GM12878 (cell line): ENCODE results near the gene TXNDC12. TPM values are rescaled to one million over a fixed set of nuclear protein-coding genes. Genes with fewer than 3 reads are reported as not detected.
A peak's percentile ranks its signal among the peaks of the same experiment; 100 is the strongest.

Experiments used
- ATAC-seq: fragments of 200-7000 bp; cut with Tn5 transposase; 3 replicates; pipeline ENCODE4 v1.9.1; 2020; ENCODE audit warnings: mild to moderate bottlenecking, moderate library complexity
- Bru-seq: library from RNA; stranded (reverse); fragments of 400-500 nt; gene quantifications from one replicate; lab custom pipeline; 2021; lab: Mats Ljungman, UMichigan
- BruChase-seq, 2 experiments: library from RNA; stranded (reverse); fragments of 400-500 nt; gene quantifications; one replicate each; lab custom pipeline; 2021; lab: Mats Ljungman, UMichigan
- BruUV-seq: library from RNA; stranded (reverse); fragments of 400-500 nt; replicated peaks from 2 replicates; lab custom pipeline; 2021; lab: Mats Ljungman, UMichigan
- CTCF ChIA-PET: fragments of 300-600 bp; sonication (Branson Sonifier 250); formaldehyde crosslinking; extraction: SDS; loops from one replicate; lab custom pipeline; 2021; ENCODE audit warnings: inconsistent platforms; lab: Yijun Ruan, JAX
- POLR2A ChIA-PET: fragments of 350-600 bp; formaldehyde crosslinking; extraction: SDS; loops from one replicate; lab custom pipeline; 2021; ENCODE audit warnings: inconsistent platforms; lab: Charles Lee
- RAD21 ChIA-PET: fragments of 300-600 bp; sonication (Branson Sonifier 250); formaldehyde crosslinking; loops from one replicate; lab custom pipeline; 2023; ENCODE audit warnings: antibody characterized with exemption; ENCODE audit not compliant: unreplicated experiment; lab: Charles Lee
- SMC1A ChIA-PET: fragments of 300-600 bp; sonication (Branson Sonifier 250); formaldehyde crosslinking; loops from one replicate; lab custom pipeline; 2023; ENCODE audit not compliant: unreplicated experiment, uncharacterized antibody; lab: Charles Lee
- DNase-seq: peaks from one replicate; pipeline ENCODE4 v3.0.0-alpha.2; 2011; ENCODE audit warnings: low read depth, low spot score
- FAIRE-seq: peaks from 3 replicates; lab custom pipeline; 2011; peaks lifted over from hg19 to GRCh38; lab: Jason Lieb, UNC
- H2AFZ ChIP-seq: 2 replicates; pipeline ENCODE4 v1.6.0; 2011; ENCODE audit warnings: low read depth, low read length, control low read depth; ENCODE audit not compliant: control insufficient read depth
- H3K27ac ChIP-seq: 2 replicates; pipeline ENCODE4 v1.5.1; 2011; ENCODE audit warnings: control low read depth; ENCODE audit not compliant: control insufficient read depth, insufficient read depth
- H3K27me3 ChIP-seq, 2 experiments: replicated peaks in 1 of 2; 2 replicates each; pipeline versions ENCODE4 v1.6.0 to v1.6.1; 2011; ENCODE audit warnings: low read length in 1 of 2; ENCODE audit not compliant: control insufficient read depth in 2 of 2, insufficient read depth in 2 of 2
- H3K36me3 ChIP-seq, 2 experiments: 2 replicates each; pipeline ENCODE4 v1.5.1; 2011; ENCODE audit warnings: low read length in 1 of 2; ENCODE audit not compliant: control insufficient read depth in 2 of 2, insufficient read depth in 2 of 2
- H3K4me1 ChIP-seq: 2 replicates; pipeline ENCODE4 v1.6.1; 2011; ENCODE audit warnings: mild to moderate bottlenecking, low read length, moderate library complexity, mixed read lengths; ENCODE audit not compliant: control insufficient read depth, insufficient read depth
- H3K4me2 ChIP-seq: 2 replicates; pipeline ENCODE4 v1.6.0; 2011; ENCODE audit warnings: control low read depth; ENCODE audit not compliant: control insufficient read depth, insufficient read depth
- H3K4me3 ChIP-seq: fragments of 200-600 bp; sonication (generic); 2 replicates; pipeline ENCODE4 v1.5.1; 2016
- H3K79me2 ChIP-seq: 2 replicates; pipeline ENCODE4 v1.6.0; 2011; ENCODE audit warnings: low read length; ENCODE audit not compliant: control insufficient read depth, insufficient read depth
- H3K9ac ChIP-seq: 2 replicates; pipeline ENCODE4 v1.8.0; 2011; ENCODE audit warnings: low read length, control low read depth, mixed read lengths; ENCODE audit not compliant: control insufficient read depth, insufficient read depth
- H3K9me3 ChIP-seq: replicated peaks from 3 replicates; pipeline ENCODE4 v1.5.1; 2011; ENCODE audit warnings: mild to moderate bottlenecking, low read length; ENCODE audit not compliant: control insufficient read depth, insufficient read depth
- H4K20me1 ChIP-seq: 2 replicates; pipeline ENCODE4 v1.6.0; 2011; ENCODE audit not compliant: control insufficient read depth, insufficient read depth
- BCL11A ChIP-seq: IDR thresholded peaks from 2 replicates; pipeline ENCODE4 v1.6.1; 2011; ENCODE audit warnings: low read depth, low read length
- CREM ChIP-seq: IDR thresholded peaks from 2 replicates; pipeline ENCODE4 v1.6.1; 2014; ENCODE audit warnings: antibody characterized with exemption, low read depth
- EED ChIP-seq: sonication (generic); IDR thresholded peaks from 2 replicates; pipeline ENCODE4 v1.6.1; 2016; ENCODE audit warnings: antibody characterized with exemption, low read depth
- FOS ChIP-seq: IDR thresholded peaks from 3 replicates; pipeline ENCODE4 v1.6.1; 2011; ENCODE audit warnings: borderline replicate concordance; ENCODE audit not compliant: insufficient read length; ENCODE audit errors: extremely low read depth
- GABPA ChIP-seq: IDR thresholded peaks from 2 replicates; pipeline ENCODE4 v1.6.1; 2014; ENCODE audit warnings: antibody characterized with exemption, low read depth, mild to moderate bottlenecking, inconsistent platforms
- HDGF ChIP-seq: fragments of 450-650 bp; IDR thresholded peaks from 2 replicates; pipeline ENCODE4 v1.6.1; 2016; ENCODE audit warnings: antibody characterized with exemption
- LARP7 ChIP-seq: fragments of 450-650 bp; IDR thresholded peaks from 2 replicates; pipeline ENCODE4 v1.6.1; 2017; ENCODE audit warnings: mild to moderate bottlenecking
- PAX8 ChIP-seq: fragments of 450-650 bp; IDR thresholded peaks from 2 replicates; pipeline ENCODE4 v1.6.1; 2017; ENCODE audit warnings: mild to moderate bottlenecking, moderate library complexity
- POU2F2 ChIP-seq: IDR thresholded peaks from 3 replicates; pipeline ENCODE4 v1.6.1; 2011; ENCODE audit warnings: low read depth, mild to moderate bottlenecking, low read length, borderline replicate concordance
- RFX5 ChIP-seq: IDR thresholded peaks from 2 replicates; pipeline ENCODE4 v1.6.1; 2011; ENCODE audit warnings: low read depth, low read length, improper control_type of control experiment
- WGBS: methylation state at CpG from one replicate; pipeline ENCODE4 v1.1.6; 2016; ENCODE audit warnings: low lambda C conversion rate; ENCODE audit not compliant: insufficient replicate concordance, insufficient coverage; ENCODE audit errors: missing lambda C conversion rate; 5-methylcytosine and 5-hydroxymethylcytosine counted together
- in situ Hi-C: fragments of 300-500 bp; cut with MboI; formaldehyde crosslinking; loops from 9 replicates; pipeline ENCODE4 v1.14.3; 2018; ENCODE audit warnings: mixed read lengths
- intact Hi-C: fragments of 100-400 bp; cut with micrococcal nuclease; formaldehyde crosslinking; loops from one replicate; pipeline ENCODE4 v1.14.2; 2022; ENCODE audit not compliant: unreplicated experiment
- long read RNA-seq, 2 experiments: library from polyadenylated mRNA; unstranded; transcript quantifications; one replicate each; pipeline ENCODE4 v2.0.0, GENCODE V29; 2019 to 2020
- polyA minus RNA-seq, 3 experiments: library from RNA; depleted of rRNA, polyadenylated mRNA; stranded (reverse); fragments of >200 nt; gene quantifications; 2 replicates each; pipeline ENCODE4 v1.2.3, GENCODE V29; 2011
- polyA plus RNA-seq, 11 experiments: library from polyadenylated mRNA; depleted of rRNA in 4 of 11; unstranded in 6 of 11; stranded (reverse) in 5 of 11; fragments of >200 nt; fragmentation: Nextera tagmentation in 4 of 11; fragmentation: Illumina TruSeq in 1 of 11; extraction: Ambion mirVana in 4 of 11; extraction: Trizol in 1 of 11; gene quantifications; 1 replicate in 1 of 11; 2 replicates in 10 of 11; pipeline versions ENCODE4 v1.2.1 to v1.2.3, GENCODE V29; 2011 to 2016; ENCODE audit warnings: inconsistent platforms in 2 of 11, missing spikeins in 2 of 11, low read depth in 1 of 11
- total RNA-seq, 4 experiments: library from RNA; depleted of rRNA in 3 of 4; stranded (reverse); fragments of >200 nt in 3 of 4; fragmentation: Illumina TruSeq in 1 of 4; extraction: Trizol in 1 of 4; gene quantifications; 2 replicates each; pipeline versions ENCODE4 v1.2.1 to v1.2.3, GENCODE V29; 2013 to 2021
- TF ChIP-seq, protein P1 (sequence below): IDR thresholded peaks from 2 replicates; pipeline ENCODE4 v1.6.1; 2012; ENCODE audit warnings: improper control_type of control experiment, low read depth, low read length; ENCODE audit not compliant: insufficient replicate concordance
- TF ChIP-seq, protein P2 (sequence below): IDR thresholded peaks from 2 replicates; pipeline ENCODE4 v1.6.1; 2011; ENCODE audit warnings: mild to moderate bottlenecking, low read depth, low read length, moderate library complexity; ENCODE audit not compliant: insufficient replicate concordance

The TXNDC12 gene
- total RNA-seq (2013; cell fraction: nucleolus; rRNA removed), result 35.1 and 38.2 TPM in 2 replicates
- total RNA-seq (2014; rRNA removed) (18.2 and 20.3 TPM in 2 replicates), total RNA-seq (2014; rRNA removed; fragmentation: Illumina TruSeq; extraction: Trizol) (12.5 and 14.6 TPM in 2 replicates), total RNA-seq (2021) (27.4 and 29.8 TPM in 2 replicates), polyA plus RNA-seq (2011; rRNA removed) (29.9 and 35.5 TPM in 2 replicates), polyA plus RNA-seq (2014; fragmentation: Illumina TruSeq; extraction: Trizol) (13.2 and 14.2 TPM in 2 replicates), polyA plus RNA-seq (2014; fragmentation: Nextera tagmentation; extraction: Ambion mirVana) (10 to 100 TPM in 1 of 2 experiments, 1 to 10 TPM in 1; 6.7 to 16.6 TPM), polyA plus RNA-seq (2014; rRNA removed) (15.6 and 17.2 TPM in 2 replicates), polyA plus RNA-seq (2016; fragmentation: Nextera tagmentation; extraction: Ambion mirVana) (10 to 100 TPM; 40.3 to 41.7 TPM), polyA minus RNA-seq (2011; rRNA and poly(A)+ RNA removed) (10.2 and 17.3 TPM in 2 replicates), Bru-seq, nascent RNA (percentile 80 among the genes with signal in this experiment), BruChase-seq, experiment 1, labeled RNA remaining after a 6-hour chase (percentile 71 among the genes with signal in this experiment), BruChase-seq, experiment 2, labeled RNA remaining after a 2-hour chase (percentile 72 among the genes with signal in this experiment)
- polyA plus RNA-seq (2011; ENCODE audit: low read depth), result 9.1 TPM
- 21.4 and 21.9 TPM in 2 replicates for polyA plus RNA-seq (2011; cell fraction: cytosol; rRNA removed)
- 15.3 and 19.4 TPM in 2 replicates for polyA plus RNA-seq (2011; cell fraction: nucleus; rRNA removed)
- polyA plus RNA-seq (2012), result 20.9 and 23.0 TPM in 2 replicates
- 20.3 and 30.9 TPM in 2 replicates for polyA minus RNA-seq (2011; cell fraction: cytosol; rRNA and poly(A)+ RNA removed)
- polyA minus RNA-seq (2011; cell fraction: nucleus; rRNA and poly(A)+ RNA removed), result 9.9 and 12.4 TPM in 2 replicates
- long read RNA-seq, experiment 1, transcript TXNDC12-201 (7 exons, 2,396 nt), result major isoform, 48 of 49 reads
- long read RNA-seq, experiment 1, partial matches to known transcripts, result 0 of 49 reads
- long read RNA-seq, experiment 1, other reads (novel, unspliced or antisense), result 1 of 49 reads
- long read RNA-seq, experiment 2, transcript TXNDC12-201 (7 exons, 2,396 nt), result major isoform, 380 of 393 reads
- long read RNA-seq, experiment 2, partial matches to known transcripts, result 0 of 393 reads
- long read RNA-seq, experiment 2, other reads (novel, unspliced or antisense), result 11 of 393 reads

DNA sequence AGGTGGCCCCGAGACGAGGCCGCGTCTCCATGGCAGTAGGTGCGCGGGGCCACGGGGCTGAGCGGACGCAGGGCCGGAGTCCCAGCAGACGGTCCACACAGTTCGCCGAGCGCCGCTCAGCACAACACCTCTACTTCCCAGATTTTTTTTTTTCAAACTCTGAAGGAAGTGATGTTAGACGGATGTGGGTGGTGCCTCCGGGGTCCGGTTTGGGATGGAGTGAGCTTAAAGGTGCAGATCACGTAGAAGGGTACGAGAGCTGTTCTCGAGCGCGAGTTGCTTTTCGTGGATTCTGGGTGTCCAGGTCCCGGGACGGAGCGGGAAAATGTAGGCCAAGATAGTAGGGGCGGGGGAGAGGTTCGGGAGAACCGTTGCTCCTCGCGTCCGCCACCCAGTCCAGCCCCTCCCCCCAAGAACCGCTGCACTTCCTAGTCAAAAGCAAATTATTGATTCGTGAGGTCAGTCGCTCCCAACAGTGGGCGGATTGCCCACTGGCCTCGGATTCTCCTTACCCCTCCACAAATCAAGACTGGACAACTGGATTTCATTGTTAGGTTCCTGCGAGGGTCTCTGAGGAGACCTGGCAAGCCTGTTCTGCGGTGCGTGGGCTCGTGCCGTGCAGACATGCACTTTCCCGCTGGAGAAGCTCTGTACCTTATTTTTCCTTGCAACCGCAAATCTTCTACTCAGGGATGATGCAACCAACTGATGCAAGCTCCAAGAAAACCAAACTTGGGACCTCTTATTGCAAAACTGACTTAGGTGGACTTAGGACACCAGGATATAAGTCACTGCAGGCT lies at the start of gene TXNDC12:
Gene TXNDC12, minus strand, starts transcription at position 126 of the 800 bp plus-strand sequence. Its CDS starts 95 bp downstream, at position 31.
- CTCF ChIA-PET, result interaction anchor here (0.7 to 3.0 kb wide), 2 partner anchors 17 to 22 kb away, joined by 3 to 10 read pairs; partner anchors contain the start of gene KTI12
- H3K9me3 ChIP-seq, result no peaks in the 10 kb centered on the region
- SMC1A ChIA-PET, result interaction anchor here (0.7 to 4.0 kb wide), 6 partner anchors 10 to 179 kb away, joined by 3 to 11 read pairs (median 4); no protein-coding TSS in a partner anchor
- no TSS peak for BruUV-seq
- H3K4me3 ChIP-seq, result peak within 1 kb of the TSS; percentile 85
- WGBS, result under 1% methylated on average over 45 of the region's 45 CpGs
- intact Hi-C loops (no loop called here), in situ Hi-C loops (no loop called here)
- peak within 1 kb of the TSS; percentile 89 for H3K9ac ChIP-seq
- H3K36me3 ChIP-seq, result no peaks in the 10 kb centered on the region; a peak in 1 of 4 replicates
- peak within 1 kb of the TSS; percentile 92 for H3K27ac ChIP-seq
- ATAC-seq, result peak; percentile 70
- H4K20me1 ChIP-seq, result no peaks in the 10 kb centered on the region
- peaks cover 4% of the 10 kb centered on the region; the same call in 1 of the 2 replicates for H3K4me1 ChIP-seq
- peak within 1 kb of the TSS; percentile 78 for H3K4me2 ChIP-seq
- H2AFZ ChIP-seq, result peak within 1 kb of the TSS; percentile 95
- POLR2A ChIA-PET, result interaction anchor here (0.5 to 4.0 kb wide), 11 partner anchors 8 to 789 kb away, joined by 3 to 37 read pairs (median 4); partner anchors contain the start of genes KTI12, ORC1, PRPF38A and ZYG11B
- peak; percentile 69 for DNase-seq
- peaks cover 64% of the 10 kb centered on the region for H3K79me2 ChIP-seq
- FAIRE-seq, result peak; percentile 62
- RAD21 ChIA-PET, result interaction anchor here (0.6 kb wide), 1 partner anchor 22 kb away, joined by 4 read pairs; the partner anchor contains the start of gene KTI12
- H3K27me3 ChIP-seq, result no peaks in the 10 kb centered on the region
- no peak; the same call in 1 of the 2 replicates for TF ChIP-seq EED
- TF ChIP-seq POU2F2, result no peak
- TF ChIP-seq, protein P1, sequence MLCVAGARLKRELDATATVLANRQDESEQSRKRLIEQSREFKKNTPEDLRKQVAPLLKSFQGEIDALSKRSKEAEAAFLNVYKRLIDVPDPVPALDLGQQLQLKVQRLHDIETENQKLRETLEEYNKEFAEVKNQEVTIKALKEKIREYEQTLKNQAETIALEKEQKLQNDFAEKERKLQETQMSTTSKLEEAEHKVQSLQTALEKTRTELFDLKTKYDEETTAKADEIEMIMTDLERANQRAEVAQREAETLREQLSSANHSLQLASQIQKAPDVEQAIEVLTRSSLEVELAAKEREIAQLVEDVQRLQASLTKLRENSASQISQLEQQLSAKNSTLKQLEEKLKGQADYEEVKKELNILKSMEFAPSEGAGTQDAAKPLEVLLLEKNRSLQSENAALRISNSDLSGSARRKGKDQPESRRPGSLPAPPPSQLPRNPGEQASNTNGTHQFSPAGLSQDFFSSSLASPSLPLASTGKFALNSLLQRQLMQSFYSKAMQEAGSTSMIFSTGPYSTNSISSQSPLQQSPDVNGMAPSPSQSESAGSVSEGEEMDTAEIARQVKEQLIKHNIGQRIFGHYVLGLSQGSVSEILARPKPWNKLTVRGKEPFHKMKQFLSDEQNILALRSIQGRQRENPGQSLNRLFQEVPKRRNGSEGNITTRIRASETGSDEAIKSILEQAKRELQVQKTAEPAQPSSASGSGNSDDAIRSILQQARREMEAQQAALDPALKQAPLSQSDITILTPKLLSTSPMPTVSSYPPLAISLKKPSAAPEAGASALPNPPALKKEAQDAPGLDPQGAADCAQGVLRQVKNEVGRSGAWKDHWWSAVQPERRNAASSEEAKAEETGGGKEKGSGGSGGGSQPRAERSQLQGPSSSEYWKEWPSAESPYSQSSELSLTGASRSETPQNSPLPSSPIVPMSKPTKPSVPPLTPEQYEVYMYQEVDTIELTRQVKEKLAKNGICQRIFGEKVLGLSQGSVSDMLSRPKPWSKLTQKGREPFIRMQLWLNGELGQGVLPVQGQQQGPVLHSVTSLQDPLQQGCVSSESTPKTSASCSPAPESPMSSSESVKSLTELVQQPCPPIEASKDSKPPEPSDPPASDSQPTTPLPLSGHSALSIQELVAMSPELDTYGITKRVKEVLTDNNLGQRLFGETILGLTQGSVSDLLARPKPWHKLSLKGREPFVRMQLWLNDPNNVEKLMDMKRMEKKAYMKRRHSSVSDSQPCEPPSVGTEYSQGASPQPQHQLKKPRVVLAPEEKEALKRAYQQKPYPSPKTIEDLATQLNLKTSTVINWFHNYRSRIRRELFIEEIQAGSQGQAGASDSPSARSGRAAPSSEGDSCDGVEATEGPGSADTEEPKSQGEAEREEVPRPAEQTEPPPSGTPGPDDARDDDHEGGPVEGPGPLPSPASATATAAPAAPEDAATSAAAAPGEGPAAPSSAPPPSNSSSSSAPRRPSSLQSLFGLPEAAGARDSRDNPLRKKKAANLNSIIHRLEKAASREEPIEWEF, result no peak
- peak; percentile 88 for TF ChIP-seq GABPA
- TF ChIP-seq BCL11A, result no peak
- peak; percentile 72 for TF ChIP-seq CREM
- TF ChIP-seq, protein P2, sequence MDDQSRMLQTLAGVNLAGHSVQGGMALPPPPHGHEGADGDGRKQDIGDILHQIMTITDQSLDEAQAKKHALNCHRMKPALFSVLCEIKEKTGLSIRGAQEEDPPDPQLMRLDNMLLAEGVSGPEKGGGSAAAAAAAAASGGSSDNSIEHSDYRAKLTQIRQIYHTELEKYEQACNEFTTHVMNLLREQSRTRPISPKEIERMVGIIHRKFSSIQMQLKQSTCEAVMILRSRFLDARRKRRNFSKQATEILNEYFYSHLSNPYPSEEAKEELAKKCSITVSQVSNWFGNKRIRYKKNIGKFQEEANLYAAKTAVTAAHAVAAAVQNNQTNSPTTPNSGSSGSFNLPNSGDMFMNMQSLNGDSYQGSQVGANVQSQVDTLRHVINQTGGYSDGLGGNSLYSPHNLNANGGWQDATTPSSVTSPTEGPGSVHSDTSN, result no peak
- TF ChIP-seq PAX8, result no peak
- TF ChIP-seq RFX5, result no peak
- TF ChIP-seq FOS, result no peak
- no peak for TF ChIP-seq HDGF
- peak; percentile 52; the same call in 1 of the 2 replicates for TF ChIP-seq LARP7
